ENCODE data around the gene LPP. TPM values are rescaled to one million over a fixed set of nuclear protein-coding genes. Genes with fewer than 3 reads are reported as not detected.

Gene LPP
- total RNA-seq, 1 donor from 2014 or later, result 28.2 TPM

DNA sequence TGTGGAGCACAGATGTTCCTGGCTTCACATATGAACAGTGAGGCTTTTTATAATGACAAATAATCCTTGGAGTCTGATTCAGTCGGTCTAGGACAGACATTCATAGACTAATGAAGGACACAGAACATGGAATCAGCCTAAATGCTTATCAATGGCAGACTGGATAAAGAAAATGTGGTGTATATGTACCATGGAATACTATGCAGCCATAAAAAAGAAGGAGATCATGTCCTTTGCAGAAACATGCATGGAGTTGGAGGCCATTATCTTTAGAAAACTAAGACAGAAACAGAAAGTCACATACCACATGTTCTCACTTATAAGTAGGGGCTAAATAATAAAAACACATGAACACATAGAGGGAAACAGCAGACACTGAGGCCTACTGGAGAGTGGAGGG, 19.9 kb upstream of the LPP start:
- no peaks in the 10 kb centered on the region for H3K4me1 ChIP-seq (ENCODE audit: control insufficient read depth in 3 of 3, insufficient read depth in 3 of 3, low read length in 3 of 3)
- no peak overlapping the region for H3K4me3 ChIP-seq (ENCODE audit: low read length in 3 of 3)
- no peaks in the 10 kb centered on the region for H3K27me3 ChIP-seq (ENCODE audit: control insufficient read depth in 3 of 3, insufficient read depth in 3 of 3, low read length in 3 of 3)
- no peaks in the 10 kb centered on the region for H3K36me3 ChIP-seq (ENCODE audit: control insufficient read depth in 3 of 3, insufficient read depth in 3 of 3, low read length in 3 of 3)
- no peak overlapping the region for H3K9ac ChIP-seq (ENCODE audit: low read depth in 1 of 3, low read length in 3 of 3)
- no peaks in the 10 kb centered on the region for H3K9me3 ChIP-seq (ENCODE audit: control insufficient read depth in 3 of 3, low read length in 3 of 3)
- no peak overlapping the region for H3K27ac ChIP-seq (ENCODE audit: low read depth, low read length)

DNA sequence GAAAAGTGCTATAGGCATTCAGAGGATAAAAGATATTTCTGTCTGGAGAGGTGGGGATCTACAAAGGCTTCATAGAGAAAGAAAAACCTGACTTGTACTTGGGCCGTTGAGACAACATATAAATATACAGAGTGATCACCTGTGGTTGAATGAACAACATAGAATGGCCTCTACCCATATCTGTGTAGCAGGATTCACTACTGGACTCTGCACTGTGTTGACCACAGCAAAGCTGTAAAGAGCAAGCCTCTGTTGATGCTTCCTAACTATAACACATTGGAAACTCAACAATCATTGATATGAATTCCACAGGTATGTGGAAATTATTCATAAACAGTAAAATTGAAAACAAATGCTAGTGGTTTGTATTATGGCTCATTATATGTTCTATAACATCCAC, 19.1 kb upstream of the LPP start:
- Histone ChIP-seq H3K9ac (ENCODE audit: low read depth in 1 of 3, low read length in 3 of 3) (no peak overlapping the region), H3K27ac (ENCODE audit: low read depth, low read length) (no peak overlapping the region), H3K36me3 (ENCODE audit: control insufficient read depth in 3 of 3, insufficient read depth in 3 of 3, low read length in 3 of 3) (no peaks in the 10 kb centered on the region), H3K27me3 (ENCODE audit: control insufficient read depth in 3 of 3, insufficient read depth in 3 of 3, low read length in 3 of 3) (no peaks in the 10 kb centered on the region), H3K4me1 (ENCODE audit: control insufficient read depth in 3 of 3, insufficient read depth in 3 of 3, low read length in 3 of 3) (no peaks in the 10 kb centered on the region), H3K4me3 (ENCODE audit: low read length in 3 of 3) (no peak overlapping the region), H3K9me3 (ENCODE audit: control insufficient read depth in 3 of 3, low read length in 3 of 3) (no peaks in the 10 kb centered on the region)

DNA sequence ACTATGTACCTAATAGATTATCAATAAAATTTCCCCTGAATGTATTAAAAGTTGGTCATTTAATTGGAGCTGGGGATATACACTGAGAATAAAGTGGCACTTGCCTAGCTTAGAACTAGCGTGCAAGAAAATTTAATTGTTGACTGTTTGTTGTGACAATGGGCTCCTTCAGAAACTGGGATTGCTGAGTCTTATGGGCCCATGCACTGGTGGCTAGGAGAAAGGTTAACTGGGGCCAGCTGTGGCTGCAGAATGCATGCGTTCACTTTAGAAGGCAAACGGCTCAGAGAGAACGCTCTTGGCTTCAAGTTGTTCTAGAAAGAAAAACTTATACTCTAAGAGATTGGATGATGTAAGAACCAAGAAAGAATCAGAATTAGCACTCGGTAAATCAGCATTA, 18.7 kb upstream of the LPP start:
- Histone ChIP-seq H3K9me3 (ENCODE audit: control insufficient read depth in 3 of 3, low read length in 3 of 3) (no peaks in the 10 kb centered on the region), H3K4me3 (ENCODE audit: low read length in 3 of 3) (no peak overlapping the region), H3K36me3 (ENCODE audit: control insufficient read depth in 3 of 3, insufficient read depth in 3 of 3, low read length in 3 of 3) (no peaks in the 10 kb centered on the region), H3K9ac (ENCODE audit: low read depth in 1 of 3, low read length in 3 of 3) (no peak overlapping the region), H3K27ac (ENCODE audit: low read depth, low read length) (no peak overlapping the region), H3K27me3 (ENCODE audit: control insufficient read depth in 3 of 3, insufficient read depth in 3 of 3, low read length in 3 of 3) (no peaks in the 10 kb centered on the region), H3K4me1 (ENCODE audit: control insufficient read depth in 3 of 3, insufficient read depth in 3 of 3, low read length in 3 of 3) (no peaks in the 10 kb centered on the region)

DNA sequence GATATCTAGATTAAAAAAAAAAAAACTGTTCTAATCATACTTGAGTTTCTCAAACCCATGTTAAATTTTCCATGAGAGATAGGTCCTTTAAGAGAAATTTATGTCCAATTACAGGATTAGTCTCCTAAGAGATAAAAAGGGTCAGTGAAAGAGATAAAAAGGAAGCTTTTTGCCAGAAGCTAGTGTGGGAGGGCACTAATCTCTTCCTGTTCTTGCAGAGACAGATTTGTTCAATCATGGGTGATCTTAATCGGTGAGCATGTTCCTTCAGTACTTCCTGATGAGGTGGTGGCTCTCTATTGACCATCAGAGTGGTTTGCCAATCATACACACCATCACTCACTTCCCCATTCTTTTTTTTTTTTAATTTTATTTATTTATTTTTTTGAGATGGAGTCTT, 16.9 kb upstream of the LPP start:
- no peaks in the 10 kb centered on the region for H3K9me3 ChIP-seq (ENCODE audit: control insufficient read depth in 3 of 3, low read length in 3 of 3)

DNA sequence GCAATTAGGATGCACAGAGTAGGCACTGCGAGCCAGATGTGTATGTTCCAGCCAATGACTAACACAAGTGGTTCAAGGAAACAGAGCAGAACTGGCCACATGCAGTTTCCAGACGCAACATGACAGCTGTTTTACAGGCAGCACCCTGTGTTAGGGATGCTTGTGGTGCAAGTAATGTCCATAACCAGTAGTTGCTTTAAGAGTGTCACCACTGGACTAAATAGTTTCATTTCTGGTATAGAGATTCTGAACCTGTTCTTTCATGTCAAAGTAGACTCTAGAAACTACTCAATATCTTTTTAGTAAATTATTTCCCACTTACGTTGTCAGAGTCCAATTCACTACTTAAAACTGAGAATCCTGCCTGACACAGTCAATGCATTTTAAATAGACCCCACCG, 14.5 kb upstream of the LPP start:
- Histone ChIP-seq H3K27me3 (ENCODE audit: control insufficient read depth in 3 of 3, insufficient read depth in 3 of 3, low read length in 3 of 3) (no peaks in the 10 kb centered on the region), H3K27ac (ENCODE audit: low read depth, low read length) (no peak overlapping the region), H3K9me3 (ENCODE audit: control insufficient read depth in 3 of 3, low read length in 3 of 3) (no peaks in the 10 kb centered on the region), H3K36me3 (ENCODE audit: control insufficient read depth in 3 of 3, insufficient read depth in 3 of 3, low read length in 3 of 3) (no peaks in the 10 kb centered on the region), H3K4me3 (ENCODE audit: low read length in 3 of 3) (no peak overlapping the region), H3K9ac (ENCODE audit: low read depth in 1 of 3, low read length in 3 of 3) (no peak overlapping the region), H3K4me1 (ENCODE audit: control insufficient read depth in 3 of 3, insufficient read depth in 3 of 3, low read length in 3 of 3) (no peaks in the 10 kb centered on the region)

More for the DNA sequence above, 16.9 kb upstream of the LPP start:
- H3K4me3 ChIP-seq (ENCODE audit: low read length in 3 of 3), result no peak overlapping the region
- H3K36me3 ChIP-seq (ENCODE audit: control insufficient read depth in 3 of 3, insufficient read depth in 3 of 3, low read length in 3 of 3), result no peaks in the 10 kb centered on the region
- no peaks in the 10 kb centered on the region for H3K4me1 ChIP-seq (ENCODE audit: control insufficient read depth in 3 of 3, insufficient read depth in 3 of 3, low read length in 3 of 3)
- H3K27me3 ChIP-seq (ENCODE audit: control insufficient read depth in 3 of 3, insufficient read depth in 3 of 3, low read length in 3 of 3), result no peaks in the 10 kb centered on the region
- no peak overlapping the region for H3K9ac ChIP-seq (ENCODE audit: low read depth in 1 of 3, low read length in 3 of 3)
- no peak overlapping the region for H3K27ac ChIP-seq (ENCODE audit: low read depth, low read length)

DNA sequence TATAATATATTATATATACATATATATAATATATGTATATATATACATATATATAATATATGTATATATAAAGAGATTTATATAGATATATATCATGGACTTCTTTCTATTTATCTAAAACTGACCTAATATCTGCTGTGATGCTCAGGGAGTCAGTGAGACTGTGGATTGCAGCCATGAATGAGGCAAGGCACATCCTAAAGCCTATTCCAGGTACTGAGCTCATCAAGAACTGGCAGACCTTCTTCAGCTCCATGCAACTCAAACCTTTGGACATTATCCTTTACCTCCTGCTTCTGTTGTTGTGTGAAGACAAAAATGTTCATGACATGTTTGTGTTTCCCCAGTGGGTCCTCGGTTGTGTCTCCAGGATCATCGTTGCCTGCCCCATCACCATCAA, 7.7 kb upstream of the LPP start:
- Histone ChIP-seq H3K9me3 (ENCODE audit: control insufficient read depth in 3 of 3, low read length in 3 of 3) (no peaks in the 10 kb centered on the region), H3K36me3 (ENCODE audit: control insufficient read depth in 3 of 3, insufficient read depth in 3 of 3, low read length in 3 of 3) (no peaks in the 10 kb centered on the region), H3K27me3 (ENCODE audit: control insufficient read depth in 3 of 3, insufficient read depth in 3 of 3, low read length in 3 of 3) (no peaks in the 10 kb centered on the region), H3K4me3 (ENCODE audit: low read length in 3 of 3) (no peak overlapping the region), H3K27ac (ENCODE audit: low read depth, low read length) (no peak overlapping the region), H3K9ac (ENCODE audit: low read depth in 1 of 3, low read length in 3 of 3) (no peak overlapping the region), H3K4me1 (ENCODE audit: control insufficient read depth in 3 of 3, insufficient read depth in 3 of 3, low read length in 3 of 3) (no peaks in the 10 kb centered on the region)

DNA sequence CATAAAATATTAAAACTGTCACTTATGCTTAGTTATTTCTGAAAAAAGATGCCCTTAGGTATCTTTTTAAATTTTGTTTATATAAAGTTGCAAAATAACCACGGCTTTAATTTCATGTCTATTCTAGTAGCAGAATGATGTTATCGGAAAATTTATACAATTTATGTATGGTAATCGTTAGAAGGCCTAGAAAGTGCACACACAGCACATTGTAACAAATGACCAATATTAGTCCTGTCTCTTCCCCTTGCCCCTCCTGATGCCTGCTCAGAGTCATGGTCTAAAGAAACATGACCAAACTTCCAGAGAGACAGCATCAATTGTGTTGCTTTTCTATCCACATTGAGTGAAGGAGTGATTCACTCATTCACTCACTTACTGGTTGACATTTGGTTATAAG, 6.2 kb upstream of the LPP start:
- Histone ChIP-seq H3K36me3 (ENCODE audit: control insufficient read depth in 3 of 3, insufficient read depth in 3 of 3, low read length in 3 of 3) (no peaks in the 10 kb centered on the region), H3K9ac (ENCODE audit: low read depth in 1 of 3, low read length in 3 of 3) (no peak overlapping the region), H3K27me3 (ENCODE audit: control insufficient read depth in 3 of 3, insufficient read depth in 3 of 3, low read length in 3 of 3) (no peaks in the 10 kb centered on the region), H3K4me3 (ENCODE audit: low read length in 3 of 3) (no peak overlapping the region), H3K9me3 (ENCODE audit: control insufficient read depth in 3 of 3, low read length in 3 of 3) (no peaks in the 10 kb centered on the region), H3K27ac (ENCODE audit: low read depth, low read length) (no peak overlapping the region), H3K4me1 (ENCODE audit: control insufficient read depth in 3 of 3, insufficient read depth in 3 of 3, low read length in 3 of 3) (peaks cover 2 to 4% (median 4%) of the 10 kb centered on the region in 3 donors)

DNA sequence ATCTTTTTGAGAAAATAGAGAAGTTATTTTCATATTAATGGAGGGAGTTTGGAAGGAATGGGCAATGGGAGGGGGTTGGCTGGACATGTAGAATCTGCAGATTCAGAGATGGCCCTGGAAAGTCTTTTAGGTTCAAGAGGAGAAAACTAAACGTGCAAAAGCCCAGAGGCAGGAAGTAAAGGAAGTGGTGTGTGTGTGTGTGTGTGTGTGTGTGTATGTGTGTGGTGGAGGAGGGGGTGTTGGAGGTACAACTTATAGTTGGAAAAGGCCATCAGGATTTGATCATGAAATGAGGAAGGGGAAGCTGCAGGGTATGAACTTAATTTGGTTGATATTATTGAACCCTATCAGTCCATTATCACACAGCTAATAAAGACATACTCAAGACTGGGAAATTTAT, 5.6 kb upstream of the LPP start:
- H3K9ac ChIP-seq (ENCODE audit: low read depth in 1 of 3, low read length in 3 of 3), result no peak overlapping the region
- H3K27ac ChIP-seq (ENCODE audit: low read depth, low read length), result no peak overlapping the region
- H3K27me3 ChIP-seq (ENCODE audit: control insufficient read depth in 3 of 3, insufficient read depth in 3 of 3, low read length in 3 of 3), result no peaks in the 10 kb centered on the region
- H3K36me3 ChIP-seq (ENCODE audit: control insufficient read depth in 3 of 3, insufficient read depth in 3 of 3, low read length in 3 of 3), result no peaks in the 10 kb centered on the region
- peaks cover 7 to 10% (median 9%) of the 10 kb centered on the region in 3 donors for H3K4me1 ChIP-seq (ENCODE audit: control insufficient read depth in 3 of 3, insufficient read depth in 3 of 3, low read length in 3 of 3)
- H3K4me3 ChIP-seq (ENCODE audit: low read length in 3 of 3), result no peak overlapping the region
- H3K9me3 ChIP-seq (ENCODE audit: control insufficient read depth in 3 of 3, low read length in 3 of 3), result no peaks in the 10 kb centered on the region

DNA sequence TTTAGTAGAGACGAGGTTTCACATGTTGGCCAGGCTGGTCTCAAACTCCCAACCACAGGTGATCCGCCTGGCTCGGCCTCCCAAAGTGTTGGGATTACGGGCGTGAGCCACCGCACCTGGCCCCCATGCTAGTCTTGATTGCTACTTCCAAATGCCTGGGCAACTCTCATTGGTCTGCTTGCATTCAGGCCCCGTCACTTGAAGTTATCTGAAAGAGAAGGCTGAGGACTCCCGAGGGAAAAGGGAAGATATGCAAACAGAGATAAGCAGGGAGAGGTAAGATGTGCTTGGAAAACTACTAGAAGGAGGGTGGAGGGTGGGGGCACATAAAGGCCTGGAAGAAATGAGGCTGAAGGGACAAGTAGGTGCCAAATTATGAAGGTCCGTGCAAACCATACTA, 4.4 kb upstream of the LPP start:
- H3K9me3 ChIP-seq (ENCODE audit: control insufficient read depth in 3 of 3, low read length in 3 of 3), result no peaks in the 10 kb centered on the region
- H3K27ac ChIP-seq (ENCODE audit: low read depth, low read length), result no peak overlapping the region
- H3K27me3 ChIP-seq (ENCODE audit: control insufficient read depth in 3 of 3, insufficient read depth in 3 of 3, low read length in 3 of 3), result no peaks in the 10 kb centered on the region
- no peaks in the 10 kb centered on the region for H3K36me3 ChIP-seq (ENCODE audit: control insufficient read depth in 3 of 3, insufficient read depth in 3 of 3, low read length in 3 of 3)
- peaks cover 11 to 13% (median 11%) of the 10 kb centered on the region in 3 donors for H3K4me1 ChIP-seq (ENCODE audit: control insufficient read depth in 3 of 3, insufficient read depth in 3 of 3, low read length in 3 of 3)
- no peak overlapping the region for H3K4me3 ChIP-seq (ENCODE audit: low read length in 3 of 3)
- no peak overlapping the region for H3K9ac ChIP-seq (ENCODE audit: low read depth in 1 of 3, low read length in 3 of 3)

DNA sequence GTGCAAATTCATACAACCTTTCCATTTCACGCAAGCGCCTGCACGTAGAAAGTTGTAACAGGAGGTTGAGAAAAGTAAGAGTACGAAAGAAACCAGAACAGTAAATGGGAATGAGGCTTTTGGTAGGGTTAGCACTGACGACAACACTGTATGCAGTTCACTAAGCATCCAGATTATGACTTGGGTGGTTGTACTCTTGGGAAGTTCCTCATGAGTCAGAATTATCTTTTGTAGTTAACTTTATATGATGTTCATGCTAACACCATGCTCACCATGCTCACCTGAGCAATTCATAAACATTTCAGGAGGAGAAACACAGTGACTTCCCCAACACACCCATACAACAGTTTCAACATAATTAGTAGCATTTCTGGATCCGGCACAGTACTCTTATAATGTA, 3.0 kb upstream of the LPP start:
- H3K27me3 ChIP-seq (ENCODE audit: control insufficient read depth in 3 of 3, insufficient read depth in 3 of 3, low read length in 3 of 3), result no peaks in the 10 kb centered on the region
- no peaks in the 10 kb centered on the region for H3K36me3 ChIP-seq (ENCODE audit: control insufficient read depth in 3 of 3, insufficient read depth in 3 of 3, low read length in 3 of 3)
- no peak overlapping the region for H3K9ac ChIP-seq (ENCODE audit: low read depth in 1 of 3, low read length in 3 of 3)
- peaks cover 18 to 22% (median 22%) of the 10 kb centered on the region in 3 donors for H3K4me1 ChIP-seq (ENCODE audit: control insufficient read depth in 3 of 3, insufficient read depth in 3 of 3, low read length in 3 of 3)
- H3K9me3 ChIP-seq (ENCODE audit: control insufficient read depth in 3 of 3, low read length in 3 of 3), result no peaks in the 10 kb centered on the region
- no peak overlapping the region for H3K4me3 ChIP-seq (ENCODE audit: low read length in 3 of 3)
- no peak overlapping the region for H3K27ac ChIP-seq (ENCODE audit: low read depth, low read length)

DNA sequence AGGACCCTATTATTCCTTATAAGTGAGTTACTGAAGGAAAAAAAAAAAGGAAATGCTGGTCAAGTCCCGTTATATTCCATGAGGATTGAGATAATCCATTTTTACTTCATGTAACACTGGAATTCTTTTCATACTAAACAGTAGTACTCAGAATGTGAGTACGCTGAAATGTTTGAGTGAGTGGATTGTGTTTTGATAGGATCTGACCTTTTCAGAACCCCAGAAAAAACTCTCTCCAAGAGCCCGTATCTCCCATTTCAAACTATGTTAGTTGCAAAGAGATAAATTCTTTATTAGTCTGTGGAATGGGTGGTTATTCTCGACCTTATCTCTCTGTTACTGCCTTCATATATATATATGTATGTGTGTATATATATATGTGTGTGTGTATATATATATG, 2.5 kb upstream of the LPP start:
- Histone ChIP-seq H3K4me1 (ENCODE audit: control insufficient read depth in 3 of 3, insufficient read depth in 3 of 3, low read length in 3 of 3) (peaks cover 22 to 26% (median 22%) of the 10 kb centered on the region in 3 donors), H3K9ac (ENCODE audit: low read depth in 1 of 3, low read length in 3 of 3) (no peak overlapping the region), H3K9me3 (ENCODE audit: control insufficient read depth in 3 of 3, low read length in 3 of 3) (no peaks in the 10 kb centered on the region), H3K36me3 (ENCODE audit: control insufficient read depth in 3 of 3, insufficient read depth in 3 of 3, low read length in 3 of 3) (no peaks in the 10 kb centered on the region), H3K4me3 (ENCODE audit: low read length in 3 of 3) (no peak overlapping the region), H3K27ac (ENCODE audit: low read depth, low read length) (no peak overlapping the region), H3K27me3 (ENCODE audit: control insufficient read depth in 3 of 3, insufficient read depth in 3 of 3, low read length in 3 of 3) (no peaks in the 10 kb centered on the region)
